AG04449 (cell line): Measurements from ENCODE around the gene DIP2C.

Experiments
- CTCF ChIA-PET: fragments of 350-600 bp; formaldehyde crosslinking; extraction: SDS; loops from one replicate; lab custom pipeline; 2021; ENCODE audit warnings: antibody characterized with exemption; lab: Yijun Ruan, JAX
- POLR2A ChIA-PET: fragments of 400-600, 350-600 bp; formaldehyde crosslinking; extraction: SDS; loops from one replicate; lab custom pipeline; 2020; ENCODE audit warnings: antibody characterized with exemption, inconsistent platforms; lab: Yijun Ruan, JAX
- DNase-seq: peaks from one replicate; pipeline ENCODE4 v3.0.0-alpha.2; 2010; ENCODE audit warnings: low read depth, low spot score
- H3K4me3 ChIP-seq: 2 replicates; pipeline ENCODE4 v1.5.1; 2011; ENCODE audit warnings: low read depth, mild to moderate bottlenecking, control low read depth, low read length
- CTCF ChIP-seq: IDR thresholded peaks from one replicate; pipeline ENCODE4 v1.5.1; 2011; ENCODE audit warnings: mild to moderate bottlenecking, moderate library complexity, low read length, control low read depth, inconsistent platforms; ENCODE audit not compliant: insufficient read depth; ENCODE audit errors: missing control alignments

Gene DIP2C

GRCh38 chr10:551373-552252 is 137.9 kb downstream of the DIP2C start:
- TF ChIP-seq CTCF, result no peak
- DNase-seq, result no peak
- ChIA-PET POLR2A (no interaction called here), CTCF (interaction anchor here (0.7 to 2.3 kb wide), 4 partner anchors 9 to 41 kb away, joined by 3 to 8 read pairs (median 4); no protein-coding TSS in a partner anchor)
- H3K4me3 ChIP-seq, result no peak overlapping the region

GRCh38 chr10:550665-551372 is 138.6 kb downstream of the DIP2C start:
- no peak for TF ChIP-seq CTCF
- ChIA-PET CTCF (interaction anchor here (1.4 to 2.6 kb wide), 2 partner anchors 14 to 40 kb away, joined by 3 to 13 read pairs; no protein-coding TSS in a partner anchor), POLR2A (no interaction called here)
- H3K4me3 ChIP-seq, result no peak overlapping the region
- no peak for DNase-seq

GRCh38 chr10:549391-549790 is 140.1 kb downstream of the DIP2C start:
- ChIA-PET CTCF (interaction anchor here (1.2 to 2.6 kb wide), 2 partner anchors 22 to 38 kb away, joined by 3 to 13 read pairs; no protein-coding TSS in a partner anchor), POLR2A (no interaction called here)
- no peak for TF ChIP-seq CTCF
- no peak for DNase-seq
- no peak overlapping the region for H3K4me3 ChIP-seq

- H3K4me3 ChIP-seq, result no peak overlapping the region
- ChIA-PET CTCF (interaction anchor here (1.2 to 2.6 kb wide), 2 partner anchors 23 to 37 kb away, joined by 3 to 13 read pairs; no protein-coding TSS in a partner anchor), POLR2A (no interaction called here)
- TF ChIP-seq CTCF, result no peak
- no peak for DNase-seq
Observed at GRCh38 chr10:548238-548901, 141.1 kb downstream of the DIP2C start.

GRCh38 chr10:547591-548081 is 141.8 kb downstream of the DIP2C start:
- POLR2A ChIA-PET, result no interaction called here
- no peak overlapping the region for H3K4me3 ChIP-seq
- CTCF ChIA-PET, result interaction anchor here (0.6 to 0.9 kb wide), 2 partner anchors 10 to 243 kb away, joined by 3 read pairs; no protein-coding TSS in a partner anchor

More at GRCh38 chr10:547591-548081, 141.8 kb downstream of the DIP2C start:
- TF ChIP-seq CTCF, result no peak
- no peak for DNase-seq
